ENCODE data around the gene CCL13. TPM values are rescaled to one million over a fixed set of nuclear protein-coding genes. Genes with fewer than 3 reads are reported as not detected.
A peak's percentile ranks its signal among the peaks of the same experiment; 100 is the strongest.

The CCL13 gene
- polyA plus RNA-seq, 1 of the 3 experiments (the other 2 are of a cell fraction) = not detected

DNA sequence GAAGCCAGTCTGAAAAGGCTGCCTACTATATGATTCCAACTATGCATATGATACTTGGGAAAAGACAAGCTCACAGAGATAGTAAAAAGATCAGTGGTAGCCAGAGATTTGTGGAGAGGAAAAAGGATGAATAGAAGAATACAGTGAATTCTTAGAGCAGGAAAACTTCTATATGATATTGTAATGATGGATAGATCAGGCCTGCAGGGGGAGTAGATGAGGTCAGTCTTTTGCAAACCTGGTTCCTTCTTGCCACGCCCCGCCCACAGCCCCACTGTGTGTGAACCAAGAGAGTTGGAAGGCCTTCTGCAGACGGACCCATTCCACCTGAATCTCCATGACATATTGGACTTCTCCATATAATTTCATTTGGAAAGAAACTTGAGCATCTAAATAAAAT lies 37.8 kb upstream of the CCL13 start:
- WGBS (ENCODE audit: low lambda C conversion rate) = 7% methylated on average over 3 of the region's 3 CpGs
- ChIA-PET POLR2A (no interaction called here), CTCF (interaction anchor here (0.6 to 1.6 kb wide), 2 partner anchors 43 to 169 kb away, joined by 3 to 8 read pairs; no protein-coding TSS in a partner anchor)

DNA sequence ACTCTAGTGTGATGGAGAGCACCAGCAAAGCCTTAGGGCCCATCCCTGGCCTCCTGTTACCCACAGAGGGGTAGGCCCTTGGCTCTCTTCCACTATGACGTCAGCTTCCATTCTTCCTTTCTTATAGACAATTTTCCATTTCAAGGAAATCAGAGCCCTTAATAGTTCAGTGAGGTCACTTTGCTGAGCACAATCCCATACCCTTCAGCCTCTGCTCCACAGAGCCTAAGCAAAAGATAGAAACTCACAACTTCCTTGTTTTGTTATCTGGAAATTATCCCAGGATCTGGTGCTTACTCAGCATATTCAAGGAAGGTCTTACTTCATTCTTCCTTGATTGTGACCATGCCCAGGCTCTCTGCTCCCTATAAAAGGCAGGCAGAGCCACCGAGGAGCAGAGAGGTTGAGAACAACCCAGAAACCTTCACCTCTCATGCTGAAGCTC lies 37.2 kb upstream of the CCL13 start, which contains the start of gene CCL8:
TSS of gene CCL8 (plus strand) at position 397 of the 445 bp plus-strand sequence. CDS start 67 bp downstream, outside the sequence.
- ChIA-PET POLR2A (no interaction called here), CTCF (interaction anchor here (1.0 to 1.6 kb wide), 2 partner anchors 19 to 42 kb away, joined by 3 to 8 read pairs; no protein-coding TSS in a partner anchor)
- no peak for DNase-seq
- WGBS (ENCODE audit: low lambda C conversion rate) = 22% methylated on average over 2 of the region's 2 CpGs
- Histone ChIP-seq H3K79me2 (ENCODE audit: insufficient read depth) (no peaks in the 10 kb centered on the region), H2AFZ (ENCODE audit: low read depth) (no peak within 1 kb of the TSS), H3K27ac (ENCODE audit: low read depth in 2 of 2, low read length in 1 of 2) (no peak within 1 kb of the TSS), H3F3A (replicated peaks; ENCODE audit: insufficient read depth) (no peaks in the 10 kb centered on the region), H3K9me2 (no peaks in the 10 kb centered on the region), H3K9me3 (no peaks in the 10 kb centered on the region), H4K20me1 (ENCODE audit: insufficient read depth) (no peaks in the 10 kb centered on the region), H3K9ac (no peak within 1 kb of the TSS), H3K4me3 (ENCODE audit: low read depth in 2 of 2, low read length in 1 of 2) (no peak within 1 kb of the TSS), H3K27me3 (ENCODE audit: insufficient read depth) (no peaks in the 10 kb centered on the region), H3K4me1 (ENCODE audit: control insufficient read depth in 1 of 2, insufficient read depth in 2 of 2, low read depth in 1 of 2, low read length in 1 of 2) (no peaks in the 10 kb centered on the region), H3K4me2 (no peak within 1 kb of the TSS), H3K36me3 (replicated peaks in 1 of 2; ENCODE audit: control insufficient read depth in 1 of 2, insufficient read depth in 2 of 2, low read length in 1 of 2) (no peaks in the 10 kb centered on the region)
- TF ChIP-seq GATA2 (CRISPR knock-in tag; IDR thresholded peaks at IDR 0.05) = no peak
- no peak for TF ChIP-seq FOXJ3 (CRISPR knock-in tag; IDR thresholded peaks at IDR 0.05)
- no peak for TF ChIP-seq EP300 (IDR thresholded peaks at IDR 0.05; ENCODE audit: borderline replicate concordance in 1 of 2, low read depth in 1 of 2, low read length in 1 of 2)
- TF ChIP-seq, protein P1, sequence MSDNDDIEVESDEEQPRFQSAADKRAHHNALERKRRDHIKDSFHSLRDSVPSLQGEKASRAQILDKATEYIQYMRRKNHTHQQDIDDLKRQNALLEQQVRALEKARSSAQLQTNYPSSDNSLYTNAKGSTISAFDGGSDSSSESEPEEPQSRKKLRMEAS (IDR thresholded peaks at IDR 0.05; ENCODE audit: low read depth) = no peak
- no peak for TF ChIP-seq MEF2A (IDR thresholded peaks at IDR 0.05; ENCODE audit: borderline replicate concordance, low read depth)
- no peak for TF ChIP-seq FOSL2 (IDR thresholded peaks at IDR 0.05; ENCODE audit: borderline replicate concordance, low read depth)
- TF ChIP-seq, protein P2, sequence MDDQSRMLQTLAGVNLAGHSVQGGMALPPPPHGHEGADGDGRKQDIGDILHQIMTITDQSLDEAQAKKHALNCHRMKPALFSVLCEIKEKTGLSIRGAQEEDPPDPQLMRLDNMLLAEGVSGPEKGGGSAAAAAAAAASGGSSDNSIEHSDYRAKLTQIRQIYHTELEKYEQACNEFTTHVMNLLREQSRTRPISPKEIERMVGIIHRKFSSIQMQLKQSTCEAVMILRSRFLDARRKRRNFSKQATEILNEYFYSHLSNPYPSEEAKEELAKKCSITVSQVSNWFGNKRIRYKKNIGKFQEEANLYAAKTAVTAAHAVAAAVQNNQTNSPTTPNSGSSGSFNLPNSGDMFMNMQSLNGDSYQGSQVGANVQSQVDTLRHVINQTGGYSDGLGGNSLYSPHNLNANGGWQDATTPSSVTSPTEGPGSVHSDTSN (IDR thresholded peaks at IDR 0.05) = no peak
- TF ChIP-seq RAD21 (IDR thresholded peaks at IDR 0.05; ENCODE audit: low read length) = no peak
- TF ChIP-seq RFX5 (IDR thresholded peaks at IDR 0.05; ENCODE audit: low read length) = no peak

More for the DNA sequence above, 37.8 kb upstream of the CCL13 start:
- H4K20me1 ChIP-seq (ENCODE audit: insufficient read depth) = no peaks in the 10 kb centered on the region
- no peaks in the 10 kb centered on the region for H3K4me1 ChIP-seq (ENCODE audit: control insufficient read depth in 1 of 2, insufficient read depth in 2 of 2, low read depth in 1 of 2, low read length in 1 of 2)
- no peaks in the 10 kb centered on the region for H3K27me3 ChIP-seq (ENCODE audit: insufficient read depth)
- no peak for DNase-seq
- no peak overlapping the region for H3K4me2 ChIP-seq
- H3K36me3 ChIP-seq (replicated peaks in 1 of 2; ENCODE audit: control insufficient read depth in 1 of 2, insufficient read depth in 2 of 2, low read length in 1 of 2) = no peaks in the 10 kb centered on the region
- no peak overlapping the region for H3K9ac ChIP-seq
- H3K79me2 ChIP-seq (ENCODE audit: insufficient read depth) = no peaks in the 10 kb centered on the region
- H3K4me3 ChIP-seq (ENCODE audit: low read depth in 2 of 2, low read length in 1 of 2) = no peak overlapping the region
- H3K27ac ChIP-seq (ENCODE audit: low read depth in 2 of 2, low read length in 1 of 2) = no peak overlapping the region
- H2AFZ ChIP-seq (ENCODE audit: low read depth) = no peak overlapping the region
- TF ChIP-seq, protein P3, sequence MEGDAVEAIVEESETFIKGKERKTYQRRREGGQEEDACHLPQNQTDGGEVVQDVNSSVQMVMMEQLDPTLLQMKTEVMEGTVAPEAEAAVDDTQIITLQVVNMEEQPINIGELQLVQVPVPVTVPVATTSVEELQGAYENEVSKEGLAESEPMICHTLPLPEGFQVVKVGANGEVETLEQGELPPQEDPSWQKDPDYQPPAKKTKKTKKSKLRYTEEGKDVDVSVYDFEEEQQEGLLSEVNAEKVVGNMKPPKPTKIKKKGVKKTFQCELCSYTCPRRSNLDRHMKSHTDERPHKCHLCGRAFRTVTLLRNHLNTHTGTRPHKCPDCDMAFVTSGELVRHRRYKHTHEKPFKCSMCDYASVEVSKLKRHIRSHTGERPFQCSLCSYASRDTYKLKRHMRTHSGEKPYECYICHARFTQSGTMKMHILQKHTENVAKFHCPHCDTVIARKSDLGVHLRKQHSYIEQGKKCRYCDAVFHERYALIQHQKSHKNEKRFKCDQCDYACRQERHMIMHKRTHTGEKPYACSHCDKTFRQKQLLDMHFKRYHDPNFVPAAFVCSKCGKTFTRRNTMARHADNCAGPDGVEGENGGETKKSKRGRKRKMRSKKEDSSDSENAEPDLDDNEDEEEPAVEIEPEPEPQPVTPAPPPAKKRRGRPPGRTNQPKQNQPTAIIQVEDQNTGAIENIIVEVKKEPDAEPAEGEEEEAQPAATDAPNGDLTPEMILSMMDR (IDR thresholded peaks at IDR 0.05) = peak; percentile 12; the same call in 1 of the 2 replicates
- TF ChIP-seq TAF1 (IDR thresholded peaks at IDR 0.05; ENCODE audit: borderline replicate concordance, low read depth, low read length) = no peak
- no peak for TF ChIP-seq RAD21 (IDR thresholded peaks at IDR 0.05; ENCODE audit: low read length)
- H3K9me2 ChIP-seq = no peaks in the 10 kb centered on the region
- no peaks in the 10 kb centered on the region for H3F3A ChIP-seq (replicated peaks; ENCODE audit: insufficient read depth)
- H3K9me3 ChIP-seq = no peaks in the 10 kb centered on the region
